Gastroesophageal sphincter (tissue), 4 donors: ENCODE data around the gene UGT1A5. TPM values are rescaled to one million over a fixed set of nuclear protein-coding genes. Genes with fewer than 3 reads are reported as not detected.
"Not testable (repeated sequence)": the region's sequence is repeated elsewhere in the genome, so short reads cannot be mapped to it uniquely, and the experiment has no call there.

ENCODE experiments used
- ATAC-seq: fragments of 150-250 bp; one replicate; pipeline ENCODE4 v1.9.1; 2016; ENCODE audit warnings: mild to moderate bottlenecking, moderate library complexity
- H3K27ac ChIP-seq, 4 donors: fragments of 200-600 bp; sonication (generic) in 3 of 4; 1 replicate in 3 of 4; 2 replicates in 1 of 4; pipeline ENCODE4 v1.5.1; 2016 to 2019
- H3K27me3 ChIP-seq: fragments of 200-600 bp; sonication (generic); one replicate; pipeline ENCODE4 v1.5.1; 2019
- H3K36me3 ChIP-seq, 2 donors: fragments of 200-600 bp; sonication (generic); one replicate each; pipeline ENCODE4 v1.5.1; 2019; ENCODE audit warnings: control low read depth in 1 of 2
- H3K4me1 ChIP-seq, 3 donors: fragments of 200-600 bp; sonication (generic); 1 replicate in 2 of 3; 2 replicates in 1 of 3; pipeline ENCODE4 v1.5.1; 2016 to 2019; ENCODE audit warnings: control low read depth in 2 of 3
- H3K4me3 ChIP-seq, 2 donors: fragments of 200-600 bp; sonication (generic); one replicate each; pipeline ENCODE4 v1.5.1; 2019; ENCODE audit warnings: mild to moderate bottlenecking in 1 of 2, moderate library complexity in 1 of 2
- H3K9me3 ChIP-seq, 3 donors: fragments of 200-600 bp; sonication (generic); one replicate each; pipeline ENCODE4 v1.5.1; 2017 to 2019; ENCODE audit warnings: control low read depth in 2 of 3
- CTCF ChIP-seq, 4 experiments: fragments of 200-600 bp in 2 of 4; fragments of 450-650 bp in 2 of 4; sonication (generic) in 1 of 4; IDR thresholded peaks; one replicate each; pipeline ENCODE4 v1.5.1; 2017 to 2019; ENCODE audit warnings: antibody characterized with exemption in 4 of 4, mild to moderate bottlenecking in 2 of 4, moderate library complexity in 2 of 4
- EP300 ChIP-seq: sonication (generic); formaldehyde crosslinking; IDR thresholded peaks from one replicate; pipeline ENCODE4 v1.6.1; 2017; ENCODE audit warnings: antibody characterized with exemption, mild to moderate bottlenecking
- POLR2A ChIP-seq, 2 donors: fragments of 450-650 bp; IDR thresholded peaks; one replicate each; pipeline ENCODE4 v1.6.1; 2017; ENCODE audit warnings: antibody characterized with exemption in 2 of 2, mild to moderate bottlenecking in 2 of 2, moderate library complexity in 1 of 2
- POLR2AphosphoS5 ChIP-seq: sonication (generic); formaldehyde crosslinking; IDR thresholded peaks from one replicate; pipeline ENCODE4 v1.6.1; 2017; ENCODE audit warnings: antibody characterized with exemption
- WGBS, 2 donors: methylation state at CpG; one replicate each; pipeline ENCODE4 v1.1.5; 2018; ENCODE audit warnings: low coverage in 1 of 2; 5-methylcytosine and 5-hydroxymethylcytosine counted together
- total RNA-seq, 4 donors: library from RNA; depleted of rRNA; stranded (reverse); fragments of >200 nt; gene quantifications; one replicate each; pipeline ENCODE4 v1.1.0, GENCODE V29; 2016

UGT1A5 gene
- total RNA-seq, 4 donors from 2014 or later, result not detected

DNA sequence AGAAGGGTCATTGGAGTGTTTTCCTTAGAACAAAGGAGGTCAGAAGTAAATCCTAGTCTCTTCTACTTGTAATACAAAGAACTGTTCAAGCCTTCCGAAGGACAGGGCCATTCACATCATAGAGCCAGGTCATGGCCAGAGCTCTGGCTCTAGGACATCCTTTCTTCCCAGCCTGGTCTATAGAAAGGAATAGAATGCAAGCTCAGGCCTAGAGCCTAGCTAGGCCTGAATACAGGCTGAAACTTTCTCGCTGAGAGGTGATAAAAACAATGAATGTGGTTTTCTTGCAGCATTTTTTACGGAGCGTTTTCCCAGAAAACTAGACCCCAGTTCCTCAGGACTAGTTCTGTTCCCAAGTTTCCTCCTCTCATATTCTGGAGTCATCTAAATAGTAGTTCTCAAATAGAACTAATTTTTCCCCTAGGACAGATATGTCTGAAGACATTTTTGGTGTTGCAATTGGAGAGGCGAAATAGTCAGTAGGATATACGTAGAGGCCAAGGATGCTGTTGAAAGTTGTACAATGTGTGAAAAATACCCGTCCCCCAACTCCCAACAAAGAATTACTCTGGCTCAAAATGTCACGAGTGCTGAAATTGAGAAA lies 13.2 kb upstream of the UGT1A5 start:
- no peak overlapping the region for H3K27ac ChIP-seq
- no peak overlapping the region for H3K4me3 ChIP-seq
- no peaks in the 10 kb centered on the region for H3K36me3 ChIP-seq
- H3K27me3 ChIP-seq, result no peaks in the 10 kb centered on the region
- TF ChIP-seq CTCF (IDR thresholded peaks at IDR 0.05) (no peak), EP300 (no peak), POLR2AphosphoS5 (no peak), POLR2A (IDR thresholded peaks at IDR 0.05) (no peak)
- no peak for ATAC-seq
- no peaks in the 10 kb centered on the region for H3K4me1 ChIP-seq
- H3K9me3 ChIP-seq, result no peaks in the 10 kb centered on the region
- 92 to 100% methylated on average over 3 to 8 of the region's 8 CpGs for WGBS, 2 donors

GRCh38 chr2:233700028-233700635 lies 12.6 kb upstream of the UGT1A5 start:
- no peaks in the 10 kb centered on the region for H3K4me1 ChIP-seq
- H3K27ac ChIP-seq, result no peak overlapping the region
- no peak for ATAC-seq
- WGBS, 2 donors, result 43% methylated on average over 1 of the region's 1 CpG; no CpG with 5 or more reads in 1 of the 2 donors
- H3K4me3 ChIP-seq, result no peak overlapping the region
- no peaks in the 10 kb centered on the region for H3K27me3 ChIP-seq
- TF ChIP-seq EP300, result no peak
- no peaks in the 10 kb centered on the region for H3K9me3 ChIP-seq
- H3K36me3 ChIP-seq, result no peaks in the 10 kb centered on the region

DNA sequence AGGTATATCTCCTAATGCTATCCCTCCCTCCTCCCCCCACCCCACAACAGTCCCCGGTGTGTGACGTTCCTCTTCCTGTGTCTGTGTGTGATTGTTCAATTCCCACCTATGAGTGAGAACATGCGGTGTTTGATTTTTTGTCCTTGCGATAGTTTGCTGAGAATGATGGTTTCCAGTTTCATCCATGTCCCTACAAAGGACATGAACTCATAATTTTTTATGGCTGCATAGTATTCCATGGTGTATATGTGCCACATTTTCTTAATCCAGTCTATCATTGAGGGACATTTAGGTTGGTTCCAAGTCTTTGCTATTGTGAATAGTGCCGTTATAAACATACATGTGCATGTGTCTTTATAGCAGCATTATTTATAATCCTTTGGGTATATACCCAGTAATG lies 11.9 kb upstream of the UGT1A5 start:
- WGBS, 2 donors, result 86 to 100% methylated on average over 1 to 2 of the region's 5 CpGs
- not testable (repeated sequence) for H3K27me3 ChIP-seq

DNA sequence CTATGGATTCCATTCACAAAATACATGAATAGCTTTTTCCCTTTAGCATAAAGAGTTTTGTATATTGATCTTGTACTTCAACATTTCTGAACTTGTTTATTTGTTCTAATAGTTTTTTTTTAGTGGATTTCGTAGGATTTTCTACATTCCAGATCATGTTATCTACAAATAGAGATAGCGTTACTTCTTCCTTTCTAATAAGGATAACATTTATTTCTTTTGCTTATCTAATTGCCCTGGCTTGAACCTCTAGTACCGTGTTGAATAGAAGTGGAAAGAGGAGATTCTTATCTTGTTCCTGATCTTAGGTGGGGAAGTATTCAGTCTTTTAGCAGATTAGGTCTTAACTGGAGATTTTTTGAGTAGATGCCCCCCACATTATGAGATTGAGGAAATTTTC lies 10.5 kb upstream of the UGT1A5 start:
- Histone ChIP-seq H3K27ac (no peak overlapping the region), H3K9me3 (no peaks in the 10 kb centered on the region), H3K4me3 (no peak overlapping the region), H3K27me3 (peaks cover 5% of the 10 kb centered on the region), H3K4me1 (no peaks in the 10 kb centered on the region), H3K36me3 (no peaks in the 10 kb centered on the region)
- no peak for TF ChIP-seq EP300
- no peak for TF ChIP-seq POLR2AphosphoS5
- TF ChIP-seq POLR2A (IDR thresholded peaks at IDR 0.05), result no peak
- TF ChIP-seq CTCF (IDR thresholded peaks at IDR 0.05), result no peak
- ATAC-seq, result no peak
- WGBS, 2 donors, result 38 to 63% methylated on average over 3 of the region's 3 CpGs

More for the DNA sequence above, 11.9 kb upstream of the UGT1A5 start:
- H3K36me3 ChIP-seq, H3K27ac ChIP-seq, H3K4me3 ChIP-seq, H3K9me3 ChIP-seq, H3K4me1 ChIP-seq, ATAC-seq: not testable (repeated sequence)

- WGBS, 2 donors, result 77 to 80% methylated on average over 1 to 4 of the region's 4 CpGs
- H3K27ac ChIP-seq, result no peak overlapping the region
- TF ChIP-seq POLR2A (IDR thresholded peaks at IDR 0.05), result no peak
- no peak for TF ChIP-seq POLR2AphosphoS5
- TF ChIP-seq CTCF (IDR thresholded peaks at IDR 0.05), result no peak
- TF ChIP-seq EP300, result no peak
These were observed 6.7 kb upstream of the UGT1A5 start for GRCh38 chr2:233705911-233706506.

DNA sequence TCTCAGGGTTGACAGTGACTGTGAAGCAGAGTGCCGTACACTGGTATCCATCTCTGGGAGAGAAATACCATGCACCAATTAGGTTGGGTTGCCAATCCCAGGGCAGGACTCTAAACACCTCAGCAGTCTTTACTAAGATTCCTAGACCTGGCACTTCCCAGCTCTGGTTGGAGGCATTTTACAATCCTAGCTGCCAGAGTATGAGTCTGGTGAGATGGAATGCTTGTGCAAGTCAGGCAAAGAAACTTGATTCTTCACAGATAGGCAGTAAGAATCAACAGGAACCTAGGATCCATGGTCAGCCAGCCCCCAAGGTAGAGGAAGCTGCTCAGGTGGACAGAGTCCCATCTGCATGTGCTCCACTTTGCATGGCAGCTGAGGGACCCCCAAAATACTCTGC lies 6.0 kb upstream of the UGT1A5 start:
- 33% methylated on average over 1 of the region's 1 CpG; no CpG with 5 or more reads in 1 of the 2 donors for WGBS, 2 donors
- Histone ChIP-seq H3K36me3 (no peaks in the 10 kb centered on the region), H3K4me1 (no peaks in the 10 kb centered on the region), H3K4me3 (no peak overlapping the region), H3K9me3 (no peaks in the 10 kb centered on the region), H3K27me3 (peaks cover 18% of the 10 kb centered on the region), H3K27ac (no peak overlapping the region)
- no peak for ATAC-seq
- TF ChIP-seq POLR2A (IDR thresholded peaks at IDR 0.05) (no peak), POLR2AphosphoS5 (no peak), CTCF (IDR thresholded peaks at IDR 0.05) (no peak), EP300 (no peak)

More at GRCh38 chr2:233705911-233706506, 6.7 kb upstream of the UGT1A5 start:
- Histone ChIP-seq H3K36me3 (no peaks in the 10 kb centered on the region), H3K27me3 (peaks cover 13% of the 10 kb centered on the region), H3K4me3 (no peak overlapping the region), H3K4me1 (no peaks in the 10 kb centered on the region), H3K9me3 (no peaks in the 10 kb centered on the region)
- ATAC-seq, result no peak
